SK-N-SH (cell line): ENCODE data around the gene CRCP. TPM values are rescaled to one million over a fixed set of nuclear protein-coding genes. Genes with fewer than 3 reads are reported as not detected.

ENCODE experiments used
- CTCF ChIA-PET: fragments of 300-600, 350-600 bp; formaldehyde crosslinking; extraction: SDS; loops from one replicate; lab custom pipeline; 2021; lab: Yijun Ruan, JAX
- POLR2A ChIA-PET: fragments of 350-600 bp; sonication (Branson Sonifier 250); formaldehyde crosslinking; extraction: SDS; loops from one replicate; lab custom pipeline; 2020; ENCODE audit warnings: antibody characterized with exemption, inconsistent platforms; lab: Yijun Ruan, JAX
- DNase-seq: peaks from one replicate; pipeline ENCODE4 v3.0.0; 2012
- H2AFZ ChIP-seq: fragments of 200-600 bp; sonication (generic); 2 replicates; pipeline ENCODE4 v1.8.1; 2016; ENCODE audit warnings: antibody characterized with exemption, mild to moderate bottlenecking, low read depth
- H3F3A ChIP-seq: fragments of 200-600 bp; sonication (generic); replicated peaks from 2 replicates; pipeline ENCODE3; 2016; ENCODE audit warnings: antibody characterized with exemption, mild to moderate bottlenecking; ENCODE audit not compliant: insufficient read depth
- H3K27ac ChIP-seq, 2 experiments: fragments of 200-500 bp in 1 of 2; fragments of 200-600 bp in 1 of 2; sonication (Bioruptor generic) in 1 of 2; sonication (generic), shearing (Covaris generic) in 1 of 2; 2 replicates each; pipeline versions ENCODE4 v1.5.1 to v1.6.1; 2014 to 2016; ENCODE audit warnings: low read depth in 2 of 2, inconsistent platforms in 1 of 2, low read length in 1 of 2, mild to moderate bottlenecking in 1 of 2, mixed read lengths in 1 of 2
- H3K27me3 ChIP-seq: fragments of 200-600 bp; sonication (generic), shearing (Covaris generic); 2 replicates; pipeline ENCODE4 v1.6.1; 2016; ENCODE audit warnings: mixed run types; ENCODE audit not compliant: insufficient read depth
- H3K36me3 ChIP-seq, 2 experiments: fragments of 200-500 bp in 1 of 2; fragments of 200-600 bp in 1 of 2; sonication (Bioruptor generic) in 1 of 2; sonication (generic) in 1 of 2; replicated peaks in 1 of 2; 2 replicates each; pipeline versions ENCODE3 to v1.5.1; 2014 to 2016; ENCODE audit warnings: low read length in 1 of 2, mild to moderate bottlenecking in 1 of 2; ENCODE audit not compliant: insufficient read depth in 2 of 2, control insufficient read depth in 1 of 2
- H3K4me1 ChIP-seq, 2 experiments: fragments of 200-500 bp in 1 of 2; fragments of 200-600 bp in 1 of 2; sonication (Bioruptor generic) in 1 of 2; sonication (generic), shearing (Covaris generic) in 1 of 2; 2 replicates each; pipeline versions ENCODE4 v1.5.1 to v1.6.1; 2014 to 2016; ENCODE audit warnings: low read depth in 1 of 2, low read length in 1 of 2, mixed run types in 1 of 2; ENCODE audit not compliant: insufficient read depth in 2 of 2, control insufficient read depth in 1 of 2
- H3K4me2 ChIP-seq: fragments of 200-600 bp; sonication (generic), shearing (Covaris generic); 2 replicates; pipeline ENCODE4 v1.6.1; 2017; ENCODE audit warnings: mixed run types
- H3K4me3 ChIP-seq, 2 experiments: fragments of 200-500 bp in 1 of 2; fragments of 200-600 bp in 1 of 2; sonication (Bioruptor generic) in 1 of 2; sonication (generic), shearing (Covaris generic) in 1 of 2; 2 replicates each; pipeline versions ENCODE4 v1.5.1 to v1.8.1; 2014 to 2016; ENCODE audit warnings: low read depth in 2 of 2, inconsistent platforms in 1 of 2, low read length in 1 of 2, mild to moderate bottlenecking in 1 of 2, mixed read lengths in 1 of 2, moderate library complexity in 1 of 2
- H3K79me2 ChIP-seq: fragments of 200-600 bp; sonication (generic); 2 replicates; pipeline ENCODE4 v1.8.1; 2017; ENCODE audit warnings: mild to moderate bottlenecking; ENCODE audit not compliant: insufficient read depth
- H3K9ac ChIP-seq: fragments of 200-600 bp; sonication (generic); 2 replicates; pipeline ENCODE4 v1.6.1; 2017; ENCODE audit warnings: mixed run types
- H3K9me2 ChIP-seq: fragments of 200-600 bp; sonication (generic); 2 replicates; pipeline ENCODE4 v1.6.1; 2017; ENCODE audit warnings: mixed run types
- H3K9me3 ChIP-seq: fragments of 200-600 bp; sonication (generic); 2 replicates; pipeline ENCODE4 v1.6.1; 2017; ENCODE audit warnings: mixed run types, mild to moderate bottlenecking, moderate library complexity
- H4K20me1 ChIP-seq: fragments of 200-600 bp; sonication (generic); 2 replicates; pipeline ENCODE4 v1.6.1; 2017; ENCODE audit warnings: mild to moderate bottlenecking, mixed run types; ENCODE audit not compliant: insufficient read depth
- CHD2 ChIP-seq: fragments of 150-350 bp; IDR thresholded peaks from 2 replicates; pipeline ENCODE4 v1.6.1; 2018; ENCODE audit warnings: low read length; ENCODE audit not compliant: partially characterized antibody
- ELF1 ChIP-seq: IDR thresholded peaks from 2 replicates; pipeline ENCODE4 v1.4.0; 2012
- EP300 ChIP-seq, 2 experiments: IDR thresholded peaks; 2 replicates each; pipeline versions ENCODE4 v1.4.0 to v1.6.1; 2012; ENCODE audit warnings: borderline replicate concordance in 1 of 2, low read depth in 1 of 2, low read length in 1 of 2
- EZH2phosphoT487 ChIP-seq: fragments of 200-600 bp; sonication (generic); IDR thresholded peaks from 2 replicates; pipeline ENCODE4 v1.6.1; 2017; ENCODE audit warnings: low read depth, mixed run types, mild to moderate bottlenecking, antibody characterized with exemption, moderate library complexity, borderline replicate concordance
- FOXJ3 ChIP-seq: sonication (generic); formaldehyde crosslinking; IDR thresholded peaks from 2 replicates; pipeline ENCODE4 v1.5.1; 2020; ENCODE audit warnings: mild to moderate bottlenecking, missing genetic modification reagents
- FOXM1 ChIP-seq: IDR thresholded peaks from 2 replicates; pipeline ENCODE4 v1.4.0; 2012; ENCODE audit warnings: low read depth, mild to moderate bottlenecking
- JUND ChIP-seq: IDR thresholded peaks from 2 replicates; pipeline ENCODE4 v1.4.0; 2012
- RCOR1 ChIP-seq: fragments of 150-350 bp; IDR thresholded peaks from 2 replicates; pipeline ENCODE4 v1.6.1; 2017; ENCODE audit warnings: antibody characterized with exemption, low read length
- RFX5 ChIP-seq: IDR thresholded peaks from 2 replicates; pipeline ENCODE4 v1.6.1; 2012; ENCODE audit warnings: mild to moderate bottlenecking, improper control_type of control experiment, low read length
- SIN3A ChIP-seq: IDR thresholded peaks from 2 replicates; pipeline ENCODE4 v1.6.1; 2012; ENCODE audit warnings: low read depth, mild to moderate bottlenecking, low read length, moderate library complexity, borderline replicate concordance
- USF1 ChIP-seq: IDR thresholded peaks from 2 replicates; pipeline ENCODE4 v1.4.0; 2012; ENCODE audit warnings: low read depth, borderline replicate concordance
- WGBS: methylation state at CpG from one replicate; pipeline ENCODE4 v1.1.6; 2017; ENCODE audit warnings: low lambda C conversion rate; 5-methylcytosine and 5-hydroxymethylcytosine counted together
- polyA plus RNA-seq, 3 experiments: library from polyadenylated mRNA; depleted of rRNA; stranded (reverse); fragments of >200 nt; gene quantifications; 2 replicates each; pipeline ENCODE4 v1.2.3, GENCODE V29; 2012
- TF ChIP-seq, protein P1 (sequence below): fragments of 150-350 bp; IDR thresholded peaks from 2 replicates; pipeline ENCODE4 v1.6.1; 2017; ENCODE audit warnings: antibody characterized with exemption, low read length, low read depth, borderline replicate concordance
- TF ChIP-seq, protein P2 (sequence below): IDR thresholded peaks from 2 replicates; pipeline ENCODE4 v1.4.0; 2012; ENCODE audit warnings: low read depth, borderline replicate concordance

CRCP gene
- polyA plus RNA-seq, 1 of the 3 experiments (the other 2 are of a cell fraction) = 34.0 TPM

DNA sequence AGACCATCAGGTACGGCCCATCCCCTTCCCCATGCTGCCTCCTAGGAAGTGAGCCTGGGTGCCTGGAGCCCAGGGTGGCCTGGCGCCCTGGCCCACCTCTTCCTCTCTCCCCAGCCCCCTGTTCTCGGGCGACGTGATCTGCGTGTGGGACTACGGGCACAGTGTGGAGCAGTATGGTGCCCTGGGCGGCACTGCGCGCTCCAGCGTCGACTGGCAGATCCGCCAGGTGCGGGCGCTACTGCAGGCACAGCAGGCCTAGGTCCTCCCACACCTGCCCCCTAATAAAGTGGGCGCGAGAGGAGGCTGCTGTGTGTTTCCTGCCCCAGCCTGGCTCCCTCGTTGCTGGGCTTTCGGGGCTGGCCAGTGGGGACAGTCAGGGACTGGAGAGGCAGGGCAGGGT is 22.0 kb upstream of the CRCP start:
- H3K4me3 ChIP-seq = no peak overlapping the region

DNA sequence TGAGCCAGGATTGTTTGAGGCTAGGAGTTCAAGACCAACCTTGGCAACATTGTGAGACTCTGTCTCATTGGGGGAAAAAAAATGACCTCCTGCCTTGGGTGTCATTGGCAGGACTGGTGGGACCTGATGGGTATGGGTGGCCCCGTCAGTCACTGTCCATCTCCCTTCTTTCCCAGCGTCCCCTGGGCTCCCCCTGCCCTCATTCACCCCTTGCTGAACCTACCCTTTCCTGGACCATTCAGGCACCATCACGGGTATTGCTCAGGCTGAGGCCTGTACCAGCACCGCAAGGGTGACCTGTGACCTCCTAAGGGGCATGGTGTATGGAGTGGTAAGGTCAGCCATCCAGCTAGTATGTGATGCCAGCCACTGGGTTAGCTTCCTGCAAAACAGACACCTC is 19.6 kb upstream of the CRCP start:
- Histone ChIP-seq H3K9me3 (no peaks in the 10 kb centered on the region), H3K9ac (no peak overlapping the region), H3K27ac (no peak overlapping the region), H3K79me2 (no peaks in the 10 kb centered on the region), H3K4me2 (no peak overlapping the region), H3K9me2 (no peaks in the 10 kb centered on the region), H3K4me1 (no peaks in the 10 kb centered on the region; a peak in 1 of 4 replicates), H2AFZ (no peak overlapping the region), H3K36me3 (no peaks in the 10 kb centered on the region), H4K20me1 (no peaks in the 10 kb centered on the region), H3K4me3 (no peak overlapping the region), H3K27me3 (no peaks in the 10 kb centered on the region), H3F3A (peaks cover 10% of the 10 kb centered on the region)
- ChIA-PET CTCF (interaction anchor here (1.1 kb wide), 1 partner anchor 14 kb away, joined by 3 read pairs; no protein-coding TSS in a partner anchor), POLR2A (interaction anchor here (1.3 kb wide), 1 partner anchor 20 kb away, joined by 3 read pairs; the partner anchor contains the start of gene ASL)
- 98% methylated on average over 4 of the region's 4 CpGs for WGBS
- no peak for DNase-seq
- TF ChIP-seq JUND (no peak), EP300 (IDR thresholded peaks at IDR 0.05; ENCODE audit: borderline replicate concordance in 1 of 2, low read depth in 1 of 2, low read length in 1 of 2) (no peak), FOXJ3 (CRISPR knock-in tag) (no peak), SIN3A (no peak), EZH2phosphoT487 (no peak), RFX5 (no peak), RCOR1 (no peak), FOXM1 (no peak)
- TF ChIP-seq, protein P1, sequence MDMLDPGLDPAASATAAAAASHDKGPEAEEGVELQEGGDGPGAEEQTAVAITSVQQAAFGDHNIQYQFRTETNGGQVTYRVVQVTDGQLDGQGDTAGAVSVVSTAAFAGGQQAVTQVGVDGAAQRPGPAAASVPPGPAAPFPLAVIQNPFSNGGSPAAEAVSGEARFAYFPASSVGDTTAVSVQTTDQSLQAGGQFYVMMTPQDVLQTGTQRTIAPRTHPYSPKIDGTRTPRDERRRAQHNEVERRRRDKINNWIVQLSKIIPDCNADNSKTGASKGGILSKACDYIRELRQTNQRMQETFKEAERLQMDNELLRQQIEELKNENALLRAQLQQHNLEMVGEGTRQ = no peak
- TF ChIP-seq, protein P2, sequence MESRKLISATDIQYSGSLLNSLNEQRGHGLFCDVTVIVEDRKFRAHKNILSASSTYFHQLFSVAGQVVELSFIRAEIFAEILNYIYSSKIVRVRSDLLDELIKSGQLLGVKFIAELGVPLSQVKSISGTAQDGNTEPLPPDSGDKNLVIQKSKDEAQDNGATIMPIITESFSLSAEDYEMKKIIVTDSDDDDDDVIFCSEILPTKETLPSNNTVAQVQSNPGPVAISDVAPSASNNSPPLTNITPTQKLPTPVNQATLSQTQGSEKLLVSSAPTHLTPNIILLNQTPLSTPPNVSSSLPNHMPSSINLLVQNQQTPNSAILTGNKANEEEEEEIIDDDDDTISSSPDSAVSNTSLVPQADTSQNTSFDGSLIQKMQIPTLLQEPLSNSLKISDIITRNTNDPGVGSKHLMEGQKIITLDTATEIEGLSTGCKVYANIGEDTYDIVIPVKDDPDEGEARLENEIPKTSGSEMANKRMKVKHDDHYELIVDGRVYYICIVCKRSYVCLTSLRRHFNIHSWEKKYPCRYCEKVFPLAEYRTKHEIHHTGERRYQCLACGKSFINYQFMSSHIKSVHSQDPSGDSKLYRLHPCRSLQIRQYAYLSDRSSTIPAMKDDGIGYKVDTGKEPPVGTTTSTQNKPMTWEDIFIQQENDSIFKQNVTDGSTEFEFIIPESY = no peak

More for the DNA sequence above, 22.0 kb upstream of the CRCP start:
- Histone ChIP-seq H3K27me3 (no peaks in the 10 kb centered on the region), H3K4me1 (no peaks in the 10 kb centered on the region; a peak in 1 of 4 replicates), H3K79me2 (no peaks in the 10 kb centered on the region), H3K4me2 (no peak overlapping the region), H3K27ac (no peak overlapping the region), H3K36me3 (no peaks in the 10 kb centered on the region)
- POLR2A ChIA-PET = no interaction called here
- WGBS = 100% methylated on average over 17 of the region's 19 CpGs
- TF ChIP-seq USF1 = no peak
- no peak for TF ChIP-seq CHD2
- TF ChIP-seq ELF1 = no peak
- TF ChIP-seq, all 33 proteins: peak for 0
- CTCF ChIA-PET = interaction anchor here (1.0 kb wide), 1 partner anchor 9 kb away, joined by 3 read pairs; no protein-coding TSS in a partner anchor
- no peaks in the 10 kb centered on the region for H4K20me1 ChIP-seq
- H2AFZ ChIP-seq = no peak overlapping the region
- no peaks in the 10 kb centered on the region for H3K9me3 ChIP-seq
- DNase-seq = no peak
- peaks cover 5% of the 10 kb centered on the region for H3F3A ChIP-seq
- H3K9ac ChIP-seq = no peak overlapping the region
- H3K9me2 ChIP-seq = no peaks in the 10 kb centered on the region
